ENCODE data around the gene TSPAN1.
A peak's percentile ranks its signal among the peaks of the same experiment; 100 is the strongest.

TSPAN1 gene, protein sequence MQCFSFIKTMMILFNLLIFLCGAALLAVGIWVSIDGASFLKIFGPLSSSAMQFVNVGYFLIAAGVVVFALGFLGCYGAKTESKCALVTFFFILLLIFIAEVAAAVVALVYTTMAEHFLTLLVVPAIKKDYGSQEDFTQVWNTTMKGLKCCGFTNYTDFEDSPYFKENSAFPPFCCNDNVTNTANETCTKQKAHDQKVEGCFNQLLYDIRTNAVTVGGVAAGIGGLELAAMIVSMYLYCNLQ

DNA sequence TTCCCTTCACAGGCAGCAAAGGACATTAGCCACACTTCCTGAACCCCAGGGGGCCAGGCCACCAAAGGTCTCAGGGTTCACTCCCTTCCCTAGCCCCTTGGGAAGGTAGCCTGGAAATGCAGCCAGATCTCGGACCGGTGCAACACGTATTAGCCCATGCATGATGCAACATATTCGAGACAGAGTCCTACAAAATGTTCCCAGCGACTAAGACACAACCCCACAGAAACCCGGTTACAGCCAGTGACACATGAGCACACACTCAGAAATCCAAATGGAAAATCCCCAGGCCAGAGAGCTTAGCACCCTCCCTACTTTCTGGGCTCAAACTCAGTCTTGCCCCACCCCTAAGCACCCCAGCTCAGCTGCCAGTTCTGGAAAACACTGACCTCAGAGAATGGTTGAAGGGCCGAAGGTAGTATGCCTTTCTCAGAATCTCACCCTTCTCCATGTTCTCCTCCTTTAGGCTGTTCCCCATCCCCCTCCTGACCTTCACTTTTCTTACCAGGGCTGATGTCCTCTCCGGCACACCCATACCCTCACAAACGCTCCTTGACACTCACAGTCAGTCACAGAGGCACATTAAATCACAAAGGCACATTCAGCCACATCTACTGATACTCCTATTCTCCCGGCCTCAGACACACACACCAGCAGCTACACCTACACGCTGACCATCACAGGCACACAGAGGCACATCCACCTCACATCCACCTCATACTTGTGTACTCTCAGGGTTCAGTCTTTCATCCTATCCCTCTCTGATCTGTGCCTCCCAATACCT lies at the start of gene TSPAN1:
TSPAN1 (plus strand) TSS at position 640 of the 784 bp plus-strand sequence. CDS start 6,021 bp downstream, outside the sequence.
- no peak for DNase-seq

DNA sequence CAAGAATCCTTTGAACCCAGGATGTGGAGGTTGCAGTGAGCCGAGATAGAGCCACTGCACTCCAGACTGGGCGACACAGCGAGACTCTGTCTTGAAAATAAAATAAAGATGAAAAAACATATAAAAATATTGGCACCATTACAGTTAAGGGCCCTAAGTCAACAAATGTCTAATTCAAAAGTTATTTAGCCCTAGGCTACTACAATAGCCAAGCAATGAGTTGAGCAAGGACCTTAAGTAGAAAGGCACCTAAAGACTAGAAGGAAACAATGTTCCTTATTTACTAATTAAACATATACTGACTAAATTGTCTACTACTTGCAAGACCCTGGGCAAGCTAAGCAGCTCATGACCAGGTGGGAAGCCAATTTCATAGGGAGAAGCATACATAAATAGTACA lies 46.5 kb upstream of the TSPAN1 start:
- DNase-seq = no peak

DNA sequence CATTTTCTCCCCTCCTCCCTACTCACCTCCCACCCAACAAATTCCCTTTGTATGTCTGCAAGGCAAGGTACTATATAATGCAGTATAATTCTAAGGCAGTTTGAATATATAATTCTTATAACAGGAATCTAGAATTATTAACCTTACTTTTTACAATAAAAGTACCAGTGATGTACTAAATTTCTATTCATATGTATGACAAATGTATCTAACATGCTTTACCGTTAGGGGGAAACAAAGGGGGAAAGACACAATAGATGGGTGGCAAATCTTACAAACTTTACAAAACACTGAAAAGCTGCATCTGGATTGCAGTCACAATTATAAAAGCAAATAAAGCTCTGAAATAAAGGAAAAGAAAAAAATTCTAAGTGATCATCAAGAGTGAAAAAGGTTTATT lies 44.8 kb upstream of the TSPAN1 start:
- no peak for DNase-seq

DNA sequence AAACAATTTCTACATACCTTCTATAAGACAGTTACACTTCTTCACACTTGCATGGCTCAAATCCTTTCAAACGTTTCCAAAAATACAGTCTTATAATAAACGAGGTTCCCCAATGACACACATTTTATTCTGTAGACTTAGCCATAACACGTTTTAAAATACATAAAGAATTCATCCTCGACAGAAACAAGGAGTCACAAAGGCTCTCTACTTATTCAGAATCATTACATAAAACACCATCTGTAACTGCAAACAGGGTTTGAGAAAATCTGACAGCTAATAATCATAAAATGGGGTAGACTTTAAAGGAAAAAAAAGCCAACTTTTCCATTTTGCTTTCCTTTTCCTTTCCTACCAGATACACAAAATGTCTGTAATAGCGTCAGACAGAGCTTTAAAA lies 44.3 kb upstream of the TSPAN1 start:
- DNase-seq = no peak

DNA sequence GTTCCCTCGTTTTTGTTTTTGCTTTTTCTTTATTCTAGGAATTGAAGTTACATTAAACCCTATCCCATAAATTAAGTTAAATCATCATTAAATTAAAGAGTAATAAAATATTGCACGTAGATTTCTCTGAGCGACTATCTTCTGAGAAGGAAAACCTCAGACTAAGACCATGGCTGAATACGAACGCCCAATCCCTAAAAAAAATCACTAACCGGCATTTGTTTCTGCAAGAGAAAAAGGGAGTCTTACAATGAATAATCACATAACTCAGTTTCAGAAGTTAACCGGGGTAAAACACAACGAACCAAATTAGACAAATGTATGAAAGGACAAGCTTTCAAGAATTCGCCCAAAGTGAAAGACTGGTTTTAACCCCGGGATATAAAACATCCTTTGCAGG lies 43.8 kb upstream of the TSPAN1 start:
- DNase-seq = no peak

DNA sequence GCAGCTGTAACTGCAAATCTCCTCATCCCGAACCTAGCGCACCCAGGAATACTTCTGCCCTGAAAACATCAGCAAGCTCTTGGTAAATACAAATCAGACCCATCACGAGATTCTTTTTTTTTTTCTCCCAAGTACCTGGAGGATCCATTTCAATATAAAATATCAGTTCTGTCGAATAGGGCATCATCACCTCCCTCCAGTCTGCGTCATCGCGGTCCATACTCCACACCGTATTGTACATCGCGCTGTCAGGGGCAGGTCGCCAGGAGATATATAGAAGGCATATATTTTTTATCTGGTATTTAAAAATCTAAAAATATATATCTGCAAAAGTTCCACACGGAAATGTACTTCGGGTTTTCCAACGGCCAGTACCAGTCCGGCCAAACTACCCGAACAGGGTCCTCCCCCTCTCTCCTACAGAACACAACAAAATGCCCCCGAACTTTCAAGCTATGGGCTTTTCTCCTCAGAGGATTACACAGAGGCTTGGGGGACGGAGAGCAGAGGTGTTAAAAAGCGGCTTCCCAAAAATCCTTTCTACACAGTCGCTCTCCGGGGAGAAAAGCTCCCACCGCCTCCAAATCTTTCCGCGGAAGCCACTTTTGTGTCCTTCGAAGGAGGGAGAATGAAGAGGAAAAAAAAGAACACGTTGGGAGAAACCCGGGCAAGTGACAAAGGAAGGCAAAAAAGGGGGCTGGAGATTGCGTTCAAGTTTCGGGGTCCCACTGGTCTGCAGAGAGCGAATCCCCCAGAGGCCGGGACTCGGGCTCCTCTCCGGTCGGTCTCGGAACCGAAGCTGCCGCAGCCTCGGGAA lies 43.0 kb upstream of the TSPAN1 start:
- DNase-seq = peak; percentile 43

DNA sequence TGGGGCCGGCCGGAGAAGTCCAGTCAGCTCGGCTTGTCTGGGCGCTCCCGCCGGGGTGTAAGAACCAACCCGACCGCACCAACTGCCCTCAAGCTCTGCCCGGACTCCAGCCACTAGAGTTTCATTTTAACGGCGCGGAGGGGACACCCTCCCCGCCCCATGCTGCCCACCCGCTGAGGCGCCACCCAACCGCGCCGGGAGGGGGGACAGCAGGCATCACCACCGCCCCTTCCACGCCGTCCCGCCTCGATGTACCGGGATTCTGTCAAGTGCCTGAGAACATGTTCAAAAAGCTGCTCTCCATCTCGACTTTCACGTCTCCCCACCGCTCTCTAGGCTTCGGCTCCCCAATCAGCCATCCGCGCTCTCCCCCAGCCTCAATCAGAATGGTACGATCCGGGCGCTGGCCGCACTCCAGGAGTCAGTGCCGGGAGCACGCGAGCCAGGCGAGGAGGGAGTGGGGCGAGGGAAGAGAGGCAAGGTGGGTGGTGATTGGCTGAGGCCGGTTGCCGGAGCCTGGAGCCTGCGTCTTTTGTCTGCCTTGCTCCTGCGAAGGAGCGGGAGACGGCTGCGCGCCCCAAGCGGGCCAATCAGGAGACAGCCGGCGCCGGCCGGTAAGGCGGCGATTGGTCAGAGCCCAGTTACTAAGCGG lies 42.2 kb upstream of the TSPAN1 start, which contains the start of gene PIK3R3:
PIK3R3 (minus strand) TSS at position 101 of the 652 bp plus-strand sequence. CDS start 677 bp downstream, outside the sequence.
- DNase-seq = peak; percentile 99

DNA sequence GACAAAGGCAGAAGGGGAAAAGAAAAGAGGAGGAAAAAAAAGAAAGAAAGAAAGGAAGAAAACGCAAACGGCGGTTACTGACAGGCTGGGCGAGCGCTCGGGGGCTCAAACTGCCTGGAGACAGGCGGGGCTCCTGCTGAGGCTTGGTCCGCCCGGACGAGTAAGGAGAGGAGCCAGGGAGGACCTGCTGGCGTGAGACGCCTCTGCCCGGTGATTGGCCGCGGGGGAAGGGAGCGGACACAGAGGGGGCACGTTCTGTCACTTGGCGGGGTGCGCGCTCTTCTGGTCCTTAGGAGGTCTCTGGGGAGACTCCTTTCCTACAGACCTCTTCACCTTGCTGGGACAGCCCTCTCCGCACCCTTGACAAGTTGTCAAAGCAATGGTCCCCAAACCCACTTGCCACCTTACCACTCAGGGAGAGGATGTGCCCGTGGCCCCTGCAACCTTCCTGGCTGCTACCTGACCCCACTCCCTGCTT lies 41.7 kb upstream of the TSPAN1 start:
- DNase-seq = no peak

DNA sequence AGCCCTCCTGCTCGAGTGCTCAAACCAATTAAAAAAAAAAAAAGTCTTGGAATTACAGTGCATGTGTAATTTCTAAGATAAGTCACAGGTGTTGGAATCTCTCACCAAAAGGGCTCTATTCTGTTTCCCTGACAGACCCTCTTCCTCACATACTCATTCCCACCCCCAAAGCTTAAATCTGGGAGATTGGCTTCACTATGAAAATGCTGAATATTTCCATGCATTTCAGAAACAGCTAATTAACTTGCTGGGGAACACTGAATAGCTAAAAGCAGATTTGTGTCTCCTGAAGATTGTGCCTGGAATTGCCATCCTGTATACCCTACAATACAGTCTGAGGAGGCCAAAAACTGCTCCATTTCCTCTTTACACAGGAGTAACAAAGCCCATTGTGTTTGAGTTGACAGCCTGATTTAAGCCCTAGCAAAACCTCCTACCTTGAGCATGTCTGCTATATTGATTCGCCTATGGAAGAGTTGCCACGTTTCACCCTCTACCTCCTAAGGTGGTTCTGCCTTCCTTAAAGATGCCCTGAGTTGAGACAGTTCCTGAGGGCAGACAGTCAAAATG lies 41.0 kb upstream of the TSPAN1 start:
- DNase-seq = no peak

DNA sequence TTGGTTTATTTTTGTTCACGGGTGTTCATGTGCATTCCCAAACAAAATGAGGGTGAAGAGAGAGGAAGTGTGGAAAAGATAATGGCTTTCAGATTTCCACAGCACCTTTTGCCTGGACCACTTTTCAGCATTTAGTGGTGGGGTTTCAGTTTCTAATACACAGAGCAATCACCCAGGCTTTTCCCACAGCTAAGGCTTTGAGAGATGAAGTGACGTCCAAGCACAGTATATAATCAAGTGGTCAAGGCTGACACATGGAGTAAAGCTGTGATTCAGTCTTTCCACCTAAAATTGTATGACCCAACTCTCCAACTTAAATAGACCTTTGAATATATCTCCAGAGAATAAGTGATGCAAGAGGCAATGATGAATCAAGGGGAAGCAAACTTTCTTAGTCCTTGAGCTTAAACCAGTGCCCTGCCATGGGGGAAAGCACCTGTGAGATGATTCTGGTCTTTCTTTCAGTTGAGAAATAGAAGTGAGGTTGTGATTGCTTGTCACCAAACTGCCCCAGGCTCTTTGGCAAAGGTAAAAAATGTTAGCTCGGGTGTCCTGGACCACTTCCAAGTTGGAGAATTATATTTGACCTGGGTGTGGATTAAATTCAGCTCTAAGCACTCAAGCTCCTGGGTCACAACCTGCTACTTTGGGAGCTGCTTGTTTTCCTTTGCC lies 40.1 kb upstream of the TSPAN1 start:
- no peak for DNase-seq

DNA sequence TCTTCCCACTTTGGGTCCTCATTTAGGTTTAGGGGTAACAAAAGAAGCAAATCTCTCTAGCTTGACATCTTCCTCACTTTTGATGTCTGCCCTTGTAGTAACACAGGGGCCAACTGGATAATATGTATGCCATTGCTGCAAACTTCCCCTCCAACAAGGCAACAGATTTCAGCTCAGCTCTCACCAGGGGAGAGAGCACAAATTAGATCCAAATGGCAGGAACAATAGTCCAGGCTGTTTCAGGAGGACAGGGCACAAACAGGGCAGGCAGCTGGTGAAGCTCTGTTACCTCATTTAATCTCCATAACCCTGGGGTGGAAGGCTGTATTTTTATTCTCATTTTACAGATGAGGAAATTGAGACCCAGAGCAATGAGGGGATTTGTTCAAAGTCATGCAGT lies 38.2 kb upstream of the TSPAN1 start:
- DNase-seq = no peak

DNA sequence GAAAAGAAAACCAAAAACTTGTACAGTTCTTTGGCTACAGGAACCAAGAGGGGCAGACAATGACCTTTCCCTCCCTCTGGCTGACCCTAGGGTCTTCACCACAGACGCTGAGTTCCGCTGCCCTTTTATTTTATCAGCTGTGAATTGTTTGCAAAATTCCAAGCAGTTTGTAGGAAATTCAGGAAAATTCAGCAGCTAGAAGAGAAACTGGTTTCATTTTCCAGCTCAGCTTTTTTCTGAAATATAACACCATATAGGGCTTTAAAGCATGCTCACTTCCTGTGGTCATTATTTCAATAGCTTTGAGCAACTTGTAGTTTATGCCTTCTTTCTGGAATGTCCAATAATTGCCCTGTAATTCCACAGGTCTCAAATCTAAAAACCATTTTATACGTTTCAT lies 37.0 kb upstream of the TSPAN1 start:
- no peak for DNase-seq

DNA sequence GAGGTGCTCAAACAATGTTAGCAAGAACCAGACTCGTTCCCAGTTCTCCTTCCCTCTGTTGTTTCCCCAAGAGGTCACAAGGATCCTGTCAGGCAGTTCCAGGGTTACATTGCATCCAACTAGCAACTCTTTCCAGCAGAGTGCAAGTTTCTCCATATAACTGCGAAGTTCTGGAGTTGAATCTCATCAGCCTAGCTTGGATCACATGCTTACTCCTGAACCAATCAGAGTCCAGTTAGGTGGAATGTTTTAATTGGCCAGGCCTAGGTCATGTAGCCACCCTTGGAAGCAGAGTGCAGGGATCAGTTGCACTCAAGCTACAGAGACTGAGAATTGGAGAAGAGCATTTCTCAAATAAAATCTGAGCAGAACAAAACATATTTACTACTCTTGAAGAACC lies 26.6 kb upstream of the TSPAN1 start:
- DNase-seq = no peak

DNA sequence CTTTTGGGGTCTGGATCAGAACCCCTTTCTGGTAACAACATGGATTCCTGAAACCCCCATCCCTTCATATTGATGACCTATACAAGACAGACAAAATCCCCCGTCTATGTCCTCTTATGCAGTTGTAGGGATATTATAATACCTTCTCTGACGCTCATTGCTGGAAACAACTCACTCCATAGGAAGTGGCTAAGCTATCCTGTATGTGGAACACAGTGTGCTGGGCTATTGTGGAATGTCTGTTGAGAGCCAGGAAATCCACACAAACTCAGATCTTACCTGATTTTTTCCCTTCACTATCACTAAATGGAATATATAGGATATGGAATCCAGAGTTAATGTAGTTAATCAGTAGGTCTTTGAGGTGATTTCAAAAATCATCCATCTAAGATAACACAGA lies 24.8 kb upstream of the TSPAN1 start:
- no peak for DNase-seq

DNA sequence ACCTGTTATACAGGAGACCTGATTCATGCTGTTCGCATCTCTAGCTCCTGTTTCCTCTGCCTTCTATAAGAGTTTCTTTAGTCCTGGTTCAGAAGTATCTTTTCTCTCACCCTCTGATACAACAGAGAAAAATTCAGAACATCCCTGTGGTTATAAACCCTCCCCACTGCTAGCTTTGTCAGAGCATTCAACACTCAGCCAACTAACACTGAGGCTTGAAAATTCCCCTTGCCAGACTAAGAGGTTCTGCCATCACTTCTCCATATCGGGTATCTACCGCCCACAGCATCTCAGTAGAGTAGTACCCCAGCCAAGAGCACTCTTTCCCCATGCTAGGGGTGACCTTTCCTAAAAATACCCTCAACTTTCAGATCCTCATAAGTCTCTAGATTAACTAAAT lies 22.9 kb upstream of the TSPAN1 start:
- DNase-seq = no peak

DNA sequence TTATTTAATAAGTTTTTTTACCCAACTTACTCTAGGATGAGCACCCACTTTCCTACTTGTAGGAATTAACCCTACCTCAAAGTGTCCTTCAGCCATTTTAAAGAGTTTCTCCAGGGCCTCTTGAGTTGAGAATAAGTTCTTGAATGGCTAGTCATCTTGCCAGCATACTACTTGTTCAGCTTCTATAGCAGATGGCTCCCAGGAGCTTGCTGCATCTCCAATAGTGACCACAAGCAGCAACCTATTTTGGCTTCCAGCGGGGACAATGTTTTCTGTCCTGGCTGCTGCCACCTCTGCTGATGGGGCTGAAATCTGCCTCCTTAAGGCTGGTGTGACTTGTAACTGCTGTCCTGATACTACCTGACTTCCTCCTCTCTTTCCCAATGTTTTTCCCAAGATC lies 21.7 kb upstream of the TSPAN1 start:
- no peak for DNase-seq

DNA sequence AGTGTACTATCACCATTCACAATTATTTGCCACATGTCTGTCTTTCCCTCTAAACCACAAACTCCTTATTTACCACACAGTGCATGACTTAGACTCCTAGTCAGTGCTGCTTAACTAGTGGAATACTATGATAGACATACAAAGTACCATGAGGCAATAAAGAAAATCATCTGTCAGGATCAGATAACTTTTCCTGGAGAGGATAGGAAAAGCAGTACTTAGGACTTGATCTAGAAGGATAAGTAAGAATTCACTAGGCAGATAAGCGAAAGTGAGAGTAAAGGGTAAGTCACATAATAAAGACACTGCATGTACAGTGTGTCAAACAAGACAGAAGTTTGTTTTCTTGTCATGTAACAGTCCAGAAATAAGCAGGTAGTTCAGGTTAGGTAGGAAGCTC lies 21.2 kb upstream of the TSPAN1 start:
- DNase-seq = no peak

DNA sequence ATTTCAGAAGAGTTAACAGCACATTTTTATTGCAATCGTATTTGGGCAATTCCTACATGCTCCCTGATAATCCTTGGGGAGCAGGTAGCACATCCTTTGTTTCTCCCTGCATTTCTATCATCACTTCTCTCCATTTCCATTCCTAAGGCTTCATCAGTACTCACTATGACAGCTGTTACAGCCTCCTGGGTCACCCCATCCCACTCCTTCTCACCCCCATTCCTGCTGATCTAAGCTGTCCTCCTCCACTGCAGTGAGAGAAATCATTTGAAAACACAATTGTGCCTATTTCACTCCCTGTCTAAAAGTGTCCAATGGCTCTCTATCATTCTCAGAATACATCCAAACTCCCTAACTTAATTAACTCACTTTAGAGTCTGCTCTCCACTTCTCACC lies 17.0 kb upstream of the TSPAN1 start:
- no peak for DNase-seq

DNA sequence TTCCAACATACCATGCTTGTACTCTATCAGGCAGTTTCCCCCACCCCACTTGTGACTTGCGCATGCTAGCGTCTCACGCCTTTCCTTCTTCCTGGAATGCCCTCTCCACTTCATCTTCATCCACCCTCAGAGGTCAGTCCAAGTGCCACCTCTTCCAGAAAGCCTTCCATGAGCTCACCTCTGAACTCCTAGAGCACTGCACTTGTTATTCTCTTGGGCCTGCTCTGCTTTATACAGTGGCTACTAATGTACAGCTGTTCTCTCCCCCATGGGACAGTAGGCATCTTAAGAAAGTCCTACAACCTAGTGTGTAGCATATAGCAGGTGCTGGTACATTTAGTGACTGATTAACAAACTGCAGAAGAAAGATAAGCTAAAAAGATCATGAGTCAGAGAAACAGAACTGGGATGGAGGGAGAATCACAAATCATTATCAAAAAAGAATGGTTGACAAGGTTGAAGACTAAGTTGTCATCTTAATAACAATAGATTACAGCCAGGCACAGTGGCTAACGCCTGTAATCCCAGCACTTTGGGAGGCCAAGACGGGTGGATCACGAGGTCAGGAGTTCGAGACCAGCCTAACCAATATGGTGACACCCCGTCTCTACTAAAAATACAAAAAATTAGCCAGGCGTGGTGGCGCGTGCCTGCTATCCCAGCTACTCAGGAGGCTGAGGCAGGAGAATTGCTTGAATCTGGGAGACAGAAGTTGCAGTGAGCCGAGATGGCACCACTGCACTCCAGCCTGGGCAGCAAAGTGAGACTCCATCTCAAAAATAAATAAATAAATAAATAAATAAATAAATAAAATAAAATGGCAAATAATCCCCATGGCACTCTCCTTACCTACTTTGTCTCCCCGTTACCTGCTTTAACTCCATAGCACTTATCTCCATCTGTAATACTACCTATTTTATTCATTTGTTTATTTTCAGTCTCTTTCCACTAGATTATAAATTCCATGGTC lies 16.3 kb upstream of the TSPAN1 start:
- no peak for DNase-seq

DNA sequence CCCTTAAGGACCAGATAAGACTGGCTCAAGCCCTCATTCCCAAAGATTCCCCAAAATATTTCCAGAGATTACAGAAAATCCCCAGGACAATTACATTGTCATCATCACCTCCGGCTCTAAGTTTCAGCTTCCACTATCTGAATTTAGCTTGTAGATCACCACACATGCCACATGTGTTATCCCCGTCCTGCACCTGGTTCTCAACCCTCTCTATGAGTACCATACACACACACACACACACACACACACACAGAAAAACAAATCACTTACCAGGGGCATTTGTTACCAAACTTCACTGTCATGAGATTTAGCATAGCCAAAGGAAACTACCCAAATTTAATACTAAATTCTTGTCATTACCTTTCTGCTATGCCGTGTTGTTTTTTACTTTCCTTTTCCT lies 15.4 kb upstream of the TSPAN1 start:
- no peak for DNase-seq

DNA sequence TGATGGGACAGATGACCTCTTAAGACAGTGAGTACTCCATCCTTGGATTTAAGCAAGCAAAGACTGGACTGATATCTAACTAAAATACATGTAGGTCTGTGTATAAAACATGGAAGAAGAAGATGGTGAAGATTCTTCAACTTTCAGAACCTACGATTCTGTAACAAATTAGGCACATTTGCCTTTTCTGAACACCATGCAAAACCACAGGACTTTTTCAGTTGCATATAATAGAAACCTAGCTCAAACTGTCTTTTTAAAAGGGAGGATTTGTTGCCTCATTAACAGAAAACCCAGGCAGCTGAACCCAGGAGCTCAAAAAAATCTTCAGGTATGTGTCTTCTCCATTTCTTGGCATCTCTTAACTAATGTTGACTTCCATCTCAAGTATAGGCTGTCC lies 14.7 kb upstream of the TSPAN1 start:
- no peak for DNase-seq
